Middle frontal gyrus (tissue), 1 donor: ENCODE data around the gene SYNRG.
"Not testable (repeated sequence)": the region's sequence is repeated elsewhere in the genome, so short reads cannot be mapped to it uniquely, and the experiment has no call there.

Experiments used
- DNase-seq: peaks from one replicate; pipeline ENCODE4 v3.0.0-alpha.2; 2015; ENCODE audit warnings: low spot score; ENCODE audit errors: extremely low spot score

SYNRG gene

GRCh38 chr17:37609170-37610040, at the start of gene SYNRG:
TSS of gene SYNRG (minus strand) at chr17:37609418. CDS start at chr17:37609355, 63 bp downstream.
- peak; percentile 92 for DNase-seq

GRCh38 chr17:37657202-37657601, 48.0 kb upstream of the SYNRG start:
- DNase-seq: no peak

- DNase-seq: no peak
These were observed 42.6 kb upstream of the SYNRG start for GRCh38 chr17:37651849-37652248.

GRCh38 chr17:37650419-37651003, 41.3 kb upstream of the SYNRG start:
- DNase-seq: no peak

- DNase-seq: no peak
These were observed 39.3 kb upstream of the SYNRG start for GRCh38 chr17:37648555-37648954.

GRCh38 chr17:37647856-37648255, 38.6 kb upstream of the SYNRG start:
- DNase-seq: no peak

- no peak for DNase-seq
These were observed 34.7 kb upstream of the SYNRG start for GRCh38 chr17:37643869-37644268.

- peak; percentile 91 for DNase-seq
These were observed 34.0 kb upstream of the SYNRG start, which contains the start of gene DDX52 for GRCh38 chr17:37643118-37643766. TSS of gene DDX52 (minus strand) at chr17:37643446. CDS start at chr17:37643420, 26 bp downstream.

- no peak for DNase-seq
These were observed 33.5 kb upstream of the SYNRG start for GRCh38 chr17:37642681-37643080.

GRCh38 chr17:37640015-37640414, 30.8 kb upstream of the SYNRG start:
- DNase-seq: no peak

- DNase-seq: no peak
These were observed 28.7 kb upstream of the SYNRG start for GRCh38 chr17:37637956-37638355.

- not testable (repeated sequence) for DNase-seq
These were observed 7.2 kb upstream of the SYNRG start for GRCh38 chr17:37616430-37616829.

GRCh38 chr17:37614823-37615222, 5.6 kb upstream of the SYNRG start:
- DNase-seq: no peak

GRCh38 chr17:37614391-37614790, 5.2 kb upstream of the SYNRG start:
- no peak for DNase-seq

- no peak for DNase-seq
These were observed 1.8 kb upstream of the SYNRG start for GRCh38 chr17:37610971-37611370.

- not testable (repeated sequence) for DNase-seq
These were observed 813 bp upstream of the SYNRG start for GRCh38 chr17:37610041-37610420.

GRCh38 chr17:37608351-37609169, 658 bp downstream of the SYNRG start:
- DNase-seq: no peak

- no peak for DNase-seq
These were observed 1.4 kb downstream of the SYNRG start for GRCh38 chr17:37607637-37608331.

- DNase-seq: no peak
These were observed 3.3 kb downstream of the SYNRG start for GRCh38 chr17:37605813-37606505.

- DNase-seq: no peak
These were observed 4.1 kb downstream of the SYNRG start for GRCh38 chr17:37605081-37605480.
